Measurements from ENCODE around the gene XYLT1. TPM values are rescaled to one million over a fixed set of nuclear protein-coding genes. Genes with fewer than 3 reads are reported as not detected.
A peak's percentile ranks its signal among the peaks of the same experiment; 100 is the strongest.

Gene XYLT1
- total RNA-seq, 4 donors from 2014 or later: 6.6 to 17.2 (median 10.0) TPM

GRCh38 chr16:17323171-17323570 lies 147.6 kb downstream of the XYLT1 start:
- peak overlapping the region in 3 of 4 donors; percentile 51 to 75 (median 57) for H3K27ac ChIP-seq
- TF ChIP-seq, protein P1, sequence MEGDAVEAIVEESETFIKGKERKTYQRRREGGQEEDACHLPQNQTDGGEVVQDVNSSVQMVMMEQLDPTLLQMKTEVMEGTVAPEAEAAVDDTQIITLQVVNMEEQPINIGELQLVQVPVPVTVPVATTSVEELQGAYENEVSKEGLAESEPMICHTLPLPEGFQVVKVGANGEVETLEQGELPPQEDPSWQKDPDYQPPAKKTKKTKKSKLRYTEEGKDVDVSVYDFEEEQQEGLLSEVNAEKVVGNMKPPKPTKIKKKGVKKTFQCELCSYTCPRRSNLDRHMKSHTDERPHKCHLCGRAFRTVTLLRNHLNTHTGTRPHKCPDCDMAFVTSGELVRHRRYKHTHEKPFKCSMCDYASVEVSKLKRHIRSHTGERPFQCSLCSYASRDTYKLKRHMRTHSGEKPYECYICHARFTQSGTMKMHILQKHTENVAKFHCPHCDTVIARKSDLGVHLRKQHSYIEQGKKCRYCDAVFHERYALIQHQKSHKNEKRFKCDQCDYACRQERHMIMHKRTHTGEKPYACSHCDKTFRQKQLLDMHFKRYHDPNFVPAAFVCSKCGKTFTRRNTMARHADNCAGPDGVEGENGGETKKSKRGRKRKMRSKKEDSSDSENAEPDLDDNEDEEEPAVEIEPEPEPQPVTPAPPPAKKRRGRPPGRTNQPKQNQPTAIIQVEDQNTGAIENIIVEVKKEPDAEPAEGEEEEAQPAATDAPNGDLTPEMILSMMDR (IDR thresholded peaks at IDR 0.05): no peak
- TF ChIP-seq POLR2A (IDR thresholded peaks at IDR 0.05): no peak
- H3K36me3 ChIP-seq: no peaks in the 10 kb centered on the region
- 51 to 75% methylated on average over 10 of the region's 10 CpGs for WGBS, 2 donors
- DNase-seq: no peak
- H3K4me1 ChIP-seq: peaks cover 16 to 60% (median 36%) of the 10 kb centered on the region in 3 donors
- no peaks in the 10 kb centered on the region for H3K9me3 ChIP-seq
- H3K27me3 ChIP-seq: no peaks in the 10 kb centered on the region
- H3K4me3 ChIP-seq: no peak overlapping the region
- intact Hi-C loops (cut with DNase I): no loop called here

DNA sequence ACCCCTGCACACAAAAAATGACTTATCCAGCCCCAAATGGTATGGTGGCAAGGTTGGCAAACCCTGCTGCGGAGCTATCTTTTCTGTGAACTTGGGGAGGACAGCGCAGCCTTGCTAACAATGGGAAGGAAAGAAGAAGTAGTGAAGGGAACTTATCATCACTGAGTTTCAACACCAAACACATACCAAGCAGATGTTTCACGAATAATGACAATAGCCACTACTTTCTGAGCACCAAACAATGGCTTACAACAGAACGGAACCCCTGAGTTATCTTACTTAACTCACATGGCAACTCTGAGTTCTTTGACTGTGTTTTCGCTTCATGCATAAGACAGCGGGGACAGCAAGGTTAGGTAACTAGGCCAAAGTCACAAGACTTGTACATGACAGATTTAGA lies 148.9 kb downstream of the XYLT1 start:
- no peaks in the 10 kb centered on the region for H3K36me3 ChIP-seq
- TF ChIP-seq, protein P1 (IDR thresholded peaks at IDR 0.05): no peak
- TF ChIP-seq POLR2A (IDR thresholded peaks at IDR 0.05): no peak
- DNase-seq: no peak
- H3K9me3 ChIP-seq: no peaks in the 10 kb centered on the region
- no peaks in the 10 kb centered on the region for H3K27me3 ChIP-seq
- H3K27ac ChIP-seq: peak overlapping the region in 2 of 4 donors; percentile 57 to 75
- 82 to 86% methylated on average over 6 of the region's 6 CpGs for WGBS, 2 donors
- peaks cover 18 to 58% (median 38%) of the 10 kb centered on the region in 3 donors for H3K4me1 ChIP-seq
- intact Hi-C loops (cut with DNase I): no loop called here
- no peak overlapping the region for H3K4me3 ChIP-seq

DNA sequence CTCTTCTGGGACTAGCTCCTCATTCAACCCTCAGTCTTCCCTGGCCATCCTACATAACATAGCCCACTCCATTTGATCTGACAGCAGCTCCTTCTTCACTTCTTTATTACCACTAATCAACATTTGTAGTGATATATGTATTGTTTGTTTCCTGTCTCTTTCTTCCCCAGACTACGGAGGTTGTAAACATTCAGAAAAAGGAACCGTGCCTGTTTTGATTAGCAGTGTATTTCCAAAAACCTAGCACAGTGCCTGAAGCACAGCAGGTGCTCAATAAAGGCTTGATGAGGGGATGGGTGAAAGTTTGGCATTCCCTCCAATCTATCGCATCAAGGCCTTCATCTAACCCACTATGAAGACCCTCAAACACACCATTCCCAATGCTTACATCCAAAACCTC lies 150.8 kb downstream of the XYLT1 start:
- Histone ChIP-seq H3K9me3 (no peaks in the 10 kb centered on the region), H3K4me3 (no peak overlapping the region), H3K27ac (peak overlapping the region; percentile 35 to 63 (median 51)), H3K27me3 (no peaks in the 10 kb centered on the region), H3K4me1 (peaks cover 18 to 56% (median 33%) of the 10 kb centered on the region in 3 donors), H3K36me3 (no peaks in the 10 kb centered on the region)
- 61 to 65% methylated on average over 3 of the region's 3 CpGs for WGBS, 2 donors
- no peak for DNase-seq
- intact Hi-C loops (cut with DNase I): no loop called here
- TF ChIP-seq POLR2A (IDR thresholded peaks at IDR 0.05): no peak
- TF ChIP-seq, protein P1 (IDR thresholded peaks at IDR 0.05): no peak

- 54 to 69% methylated on average over 5 of the region's 5 CpGs for WGBS, 2 donors
- peaks cover 23 to 58% (median 34%) of the 10 kb centered on the region in 3 donors for H3K4me1 ChIP-seq
- H3K27me3 ChIP-seq: no peaks in the 10 kb centered on the region
- intact Hi-C loops (cut with DNase I): no loop called here
- no peak for DNase-seq
- H3K27ac ChIP-seq: peak overlapping the region in 2 of 4 donors; percentile 52 to 63
- H3K9me3 ChIP-seq: no peaks in the 10 kb centered on the region
- H3K4me3 ChIP-seq: no peak overlapping the region
- TF ChIP-seq, protein P1 (IDR thresholded peaks at IDR 0.05): no peak
- TF ChIP-seq POLR2A (IDR thresholded peaks at IDR 0.05): no peak
- no peaks in the 10 kb centered on the region for H3K36me3 ChIP-seq
Observed at GRCh38 chr16:17318238-17318637, 152.5 kb downstream of the XYLT1 start.

DNA sequence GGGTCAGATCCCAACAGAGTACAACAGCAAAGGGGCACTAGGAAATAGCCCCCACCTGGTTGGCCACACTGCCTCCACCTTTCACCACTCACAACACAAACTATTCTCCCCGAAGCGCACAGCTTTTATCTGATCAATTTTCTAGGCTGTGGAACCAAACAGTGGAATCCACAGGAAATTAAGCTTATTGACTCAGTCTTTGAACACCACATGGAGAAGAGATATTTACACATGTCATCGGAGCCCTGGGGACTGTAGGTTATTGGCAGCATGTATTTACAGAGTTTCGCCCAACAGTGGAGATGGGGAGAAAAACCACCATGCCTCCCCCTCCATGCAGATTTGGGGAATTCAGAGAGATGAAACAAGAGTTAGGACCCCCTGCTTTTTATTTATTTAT lies 154.8 kb downstream of the XYLT1 start:
- Histone ChIP-seq H3K9me3 (peaks cover 0 to 8% (median 0%) of the 10 kb centered on the region in 3 donors), H3K4me3 (no peak overlapping the region), H3K27ac (peak overlapping the region in 1 of 4 donors; percentile 25), H3K36me3 (no peaks in the 10 kb centered on the region), H3K27me3 (no peaks in the 10 kb centered on the region), H3K4me1 (peaks cover 27 to 71% (median 38%) of the 10 kb centered on the region in 3 donors)
- no peak for TF ChIP-seq POLR2A (IDR thresholded peaks at IDR 0.05)
- TF ChIP-seq, protein P1 (IDR thresholded peaks at IDR 0.05): no peak
- intact Hi-C loops (cut with DNase I): no loop called here
- no peak for DNase-seq
- 96 to 97% methylated on average over 4 of the region's 4 CpGs for WGBS, 2 donors

Measured in esophagus squamous epithelium (tissue), 5 donors.